Urinary bladder (tissue), 4 donors: ENCODE measurements around the gene ZIC1. TPM values are rescaled to one million over a fixed set of nuclear protein-coding genes. Genes with fewer than 3 reads are reported as not detected.

Source experiments
- DNase-seq: peaks from one replicate; pipeline ENCODE4 v3.0.0-alpha.2; 2015; ENCODE audit errors: extremely low spot score
- H3K27ac ChIP-seq: one replicate; pipeline ENCODE4 v1.5.1; 2013; ENCODE audit warnings: low read depth, mild to moderate bottlenecking, moderate library complexity
- H3K36me3 ChIP-seq: one replicate; pipeline ENCODE4 v1.6.1; 2013; ENCODE audit warnings: mild to moderate bottlenecking, moderate library complexity; ENCODE audit not compliant: insufficient read depth
- H3K4me1 ChIP-seq: one replicate; pipeline ENCODE4 v1.6.1; 2013; ENCODE audit warnings: mild to moderate bottlenecking, moderate library complexity; ENCODE audit not compliant: insufficient read depth
- H3K4me3 ChIP-seq: one replicate; pipeline ENCODE4 v1.5.1; 2013; ENCODE audit warnings: low read depth, low read length
- WGBS: extraction: QIAGEN DNeasy Blood & Tissue Kit; methylation state at CpG from one replicate; pipeline ENCODE4 v1.1.7; 2013; 5-methylcytosine and 5-hydroxymethylcytosine counted together
- polyA plus RNA-seq: library from polyadenylated mRNA; stranded (reverse); fragments of 200-250 nt; gene quantifications from one replicate; pipeline ENCODE4 v1.2.3, GENCODE V29; 2013
- total RNA-seq: library from RNA; depleted of rRNA; stranded (reverse); fragments of >200 nt; gene quantifications from one replicate; pipeline ENCODE4 v1.2.3, GENCODE V29; 2014
- donor health status: healthy with polysubstance abuse.
- donor health status: healthy.

ZIC1 gene
- total and polyA plus RNA-seq, 2 donors: not detected

GRCh38 chr3:147371140-147371539 lies 38.0 kb upstream of the ZIC1 start:
- no peaks in the 10 kb centered on the region for H3K36me3 ChIP-seq
- no peak overlapping the region for H3K27ac ChIP-seq
- H3K4me1 ChIP-seq: no peaks in the 10 kb centered on the region
- no peak for DNase-seq
- H3K4me3 ChIP-seq: no peak overlapping the region
- WGBS: 3% methylated on average over 12 of the region's 12 CpGs

GRCh38 chr3:147371771-147372340 lies 37.3 kb upstream of the ZIC1 start:
- Histone ChIP-seq H3K4me1 (no peaks in the 10 kb centered on the region), H3K27ac (no peak overlapping the region), H3K4me3 (no peak overlapping the region), H3K36me3 (no peaks in the 10 kb centered on the region)
- WGBS: 2% methylated on average over 7 of the region's 7 CpGs
- DNase-seq: no peak

GRCh38 chr3:147372525-147373027 lies 36.6 kb upstream of the ZIC1 start:
- no peak overlapping the region for H3K27ac ChIP-seq
- 2% methylated on average over 17 of the region's 17 CpGs for WGBS
- no peak overlapping the region for H3K4me3 ChIP-seq
- no peak for DNase-seq
- H3K36me3 ChIP-seq: no peaks in the 10 kb centered on the region
- no peaks in the 10 kb centered on the region for H3K4me1 ChIP-seq

GRCh38 chr3:147373301-147373700 lies 35.9 kb upstream of the ZIC1 start:
- H3K4me3 ChIP-seq: no peak overlapping the region
- no peak overlapping the region for H3K27ac ChIP-seq
- H3K36me3 ChIP-seq: no peaks in the 10 kb centered on the region
- WGBS: 2% methylated on average over 6 of the region's 6 CpGs
- no peaks in the 10 kb centered on the region for H3K4me1 ChIP-seq
- DNase-seq: no peak

- 2% methylated on average over 30 of the region's 30 CpGs for WGBS
- Histone ChIP-seq H3K36me3 (no peaks in the 10 kb centered on the region), H3K4me3 (no peak overlapping the region)
Observed at GRCh38 chr3:147377412-147378367, 31.5 kb upstream of the ZIC1 start.

GRCh38 chr3:147379651-147380050 lies 29.5 kb upstream of the ZIC1 start:
- DNase-seq: no peak
- no peaks in the 10 kb centered on the region for H3K4me1 ChIP-seq
- no peaks in the 10 kb centered on the region for H3K36me3 ChIP-seq
- no peak overlapping the region for H3K27ac ChIP-seq
- WGBS: 5% methylated on average over 10 of the region's 10 CpGs
- H3K4me3 ChIP-seq: no peak overlapping the region

More at GRCh38 chr3:147377412-147378367, 31.5 kb upstream of the ZIC1 start:
- DNase-seq: no peak
- H3K4me1 ChIP-seq: no peaks in the 10 kb centered on the region
- no peak overlapping the region for H3K27ac ChIP-seq

- DNase-seq: no peak
- Histone ChIP-seq H3K4me3 (no peak overlapping the region), H3K27ac (no peak overlapping the region), H3K4me1 (no peaks in the 10 kb centered on the region), H3K36me3 (no peaks in the 10 kb centered on the region)
- WGBS: 4% methylated on average over 26 of the region's 26 CpGs
Observed at GRCh38 chr3:147380387-147380951, 28.7 kb upstream of the ZIC1 start.

GRCh38 chr3:147380977-147381376 lies 28.2 kb upstream of the ZIC1 start:
- H3K4me1 ChIP-seq: no peaks in the 10 kb centered on the region
- H3K27ac ChIP-seq: no peak overlapping the region
- no peaks in the 10 kb centered on the region for H3K36me3 ChIP-seq
- no peak overlapping the region for H3K4me3 ChIP-seq
- DNase-seq: no peak
- WGBS: 8% methylated on average over 3 of the region's 3 CpGs

GRCh38 chr3:147381596-147381995 lies 27.6 kb upstream of the ZIC1 start:
- Histone ChIP-seq H3K4me1 (no peaks in the 10 kb centered on the region), H3K27ac (no peak overlapping the region), H3K4me3 (no peak overlapping the region), H3K36me3 (no peaks in the 10 kb centered on the region)
- DNase-seq: no peak
- 5% methylated on average over 6 of the region's 6 CpGs for WGBS

- H3K4me1 ChIP-seq: no peaks in the 10 kb centered on the region
- H3K27ac ChIP-seq: no peak overlapping the region
- H3K36me3 ChIP-seq: no peaks in the 10 kb centered on the region
- 2% methylated on average over 6 of the region's 6 CpGs for WGBS
- no peak overlapping the region for H3K4me3 ChIP-seq
- no peak for DNase-seq
Observed at GRCh38 chr3:147383617-147384016, 25.5 kb upstream of the ZIC1 start.

GRCh38 chr3:147384210-147385058 lies 24.7 kb upstream of the ZIC1 start:
- no peaks in the 10 kb centered on the region for H3K4me1 ChIP-seq
- no peak for DNase-seq
- no peak overlapping the region for H3K27ac ChIP-seq
- no peaks in the 10 kb centered on the region for H3K36me3 ChIP-seq
- 4% methylated on average over 27 of the region's 27 CpGs for WGBS
- no peak overlapping the region for H3K4me3 ChIP-seq

GRCh38 chr3:147385059-147386012 lies 23.8 kb upstream of the ZIC1 start:
- Histone ChIP-seq H3K4me3 (no peak overlapping the region), H3K27ac (no peak overlapping the region), H3K36me3 (no peaks in the 10 kb centered on the region), H3K4me1 (no peaks in the 10 kb centered on the region)
- DNase-seq: no peak
- WGBS: 7% methylated on average over 23 of the region's 23 CpGs
